ENCODE measurements around the gene VOPP1. TPM values are rescaled to one million over a fixed set of nuclear protein-coding genes. Genes with fewer than 3 reads are reported as not detected.
"Not testable (repeated sequence)": the region's sequence is repeated elsewhere in the genome, so short reads cannot be mapped to it uniquely, and the experiment has no call there.

VOPP1 gene
- total RNA-seq = 20.0 TPM

- ATAC-seq = peak; percentile 89
- DNase-seq (ENCODE audit: low spot score) = peak; percentile 69
Observed at GRCh38 chr7:55572378-55573233, at the start of gene VOPP1. VOPP1 (minus strand) TSS chr7:55572502; CDS start chr7:55572324, 178 bp downstream.

- ATAC-seq (no peak), DNase-seq (ENCODE audit: low spot score) (no peak)
Observed at GRCh38 chr7:55618913-55619312, 46.6 kb upstream of the VOPP1 start.

- DNase-seq (ENCODE audit: low spot score); ATAC-seq: not testable (repeated sequence)
Observed at GRCh38 chr7:55614365-55615064, 42.2 kb upstream of the VOPP1 start.

- not testable (repeated sequence) for ATAC-seq
Observed at GRCh38 chr7:55609726-55610125, 37.4 kb upstream of the VOPP1 start.

GRCh38 chr7:55605661-55606060 lies 33.4 kb upstream of the VOPP1 start:
- ATAC-seq; DNase-seq (ENCODE audit: low spot score): not testable (repeated sequence)

More at GRCh38 chr7:55609726-55610125, 37.4 kb upstream of the VOPP1 start:
- not testable (repeated sequence) for DNase-seq (ENCODE audit: low spot score)

GRCh38 chr7:55597944-55598499 lies 25.7 kb upstream of the VOPP1 start:
- not testable (repeated sequence) for DNase-seq (ENCODE audit: low spot score)
- ATAC-seq = peak; percentile 84

GRCh38 chr7:55597214-55597739 lies 25.0 kb upstream of the VOPP1 start:
- DNase-seq (ENCODE audit: low spot score); ATAC-seq: not testable (repeated sequence)

GRCh38 chr7:55595511-55595910 lies 23.2 kb upstream of the VOPP1 start:
- DNase-seq (ENCODE audit: low spot score) (no peak), ATAC-seq (no peak)

GRCh38 chr7:55594870-55595269 lies 22.6 kb upstream of the VOPP1 start:
- ATAC-seq (no peak), DNase-seq (ENCODE audit: low spot score) (no peak)

- ATAC-seq (no peak), DNase-seq (ENCODE audit: low spot score) (no peak)
Observed at GRCh38 chr7:55594414-55594813, 22.1 kb upstream of the VOPP1 start.

GRCh38 chr7:55593515-55594318 lies 21.4 kb upstream of the VOPP1 start:
- DNase-seq (ENCODE audit: low spot score) = peak; percentile 61
- ATAC-seq = peak; percentile 72

- no peak for DNase-seq (ENCODE audit: low spot score)
- ATAC-seq = peak; percentile 7
Observed at GRCh38 chr7:55593172-55593514, 20.8 kb upstream of the VOPP1 start.

- ATAC-seq (no peak), DNase-seq (ENCODE audit: low spot score) (no peak)
Observed at GRCh38 chr7:55592492-55592891, 20.2 kb upstream of the VOPP1 start.

GRCh38 chr7:55591282-55591931 lies 19.1 kb upstream of the VOPP1 start:
- no peak for DNase-seq (ENCODE audit: low spot score)
- no peak for ATAC-seq

GRCh38 chr7:55590517-55591281 lies 18.4 kb upstream of the VOPP1 start:
- no peak for DNase-seq (ENCODE audit: low spot score)
- no peak for ATAC-seq

- DNase-seq (ENCODE audit: low spot score) (no peak), ATAC-seq (no peak)
Observed at GRCh38 chr7:55589905-55590304, 17.6 kb upstream of the VOPP1 start.

- ATAC-seq = no peak
Observed at GRCh38 chr7:55588976-55589604, 16.8 kb upstream of the VOPP1 start.

GRCh38 chr7:55588379-55588699 lies 16.0 kb upstream of the VOPP1 start:
- ATAC-seq = no peak

More at GRCh38 chr7:55588976-55589604, 16.8 kb upstream of the VOPP1 start:
- DNase-seq (ENCODE audit: low spot score) = no peak

More at GRCh38 chr7:55588379-55588699, 16.0 kb upstream of the VOPP1 start:
- no peak for DNase-seq (ENCODE audit: low spot score)
